NCI-H2107 (cell line): ENCODE measurements around the gene IRX2.

Source experiments
- DNase-seq: peaks from one replicate; lab custom pipeline; 2025; lab: John Stamatoyannopoulos, UW

The IRX2 gene

DNA sequence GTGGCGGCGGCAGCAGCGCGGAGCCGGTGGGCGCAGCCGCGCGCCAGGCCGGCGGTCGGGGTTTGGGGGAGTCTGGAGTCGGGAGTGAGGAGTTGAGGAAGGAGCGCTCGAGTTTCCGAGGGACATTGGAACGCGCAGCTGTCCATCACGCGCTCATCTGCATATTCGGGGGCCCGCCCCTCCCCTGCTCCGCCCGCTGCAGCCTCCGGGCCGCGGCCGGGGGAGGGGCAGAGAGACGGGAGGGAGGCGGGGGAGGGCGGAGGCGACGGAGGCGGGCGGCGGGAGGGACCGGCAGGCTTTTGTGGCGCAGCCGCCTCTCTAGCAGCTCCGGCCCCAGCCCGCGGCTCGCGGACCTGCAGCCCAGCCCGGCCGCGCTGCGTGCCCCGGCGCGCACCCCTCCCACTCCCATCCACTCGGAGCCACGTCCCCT lies at the start of gene IRX2:
Gene IRX2 (minus strand): TSS at position 86 of the 430 bp plus-strand sequence. CDS start 264 bp downstream, outside the sequence.
- DNase-seq: peak; percentile 94

DNA sequence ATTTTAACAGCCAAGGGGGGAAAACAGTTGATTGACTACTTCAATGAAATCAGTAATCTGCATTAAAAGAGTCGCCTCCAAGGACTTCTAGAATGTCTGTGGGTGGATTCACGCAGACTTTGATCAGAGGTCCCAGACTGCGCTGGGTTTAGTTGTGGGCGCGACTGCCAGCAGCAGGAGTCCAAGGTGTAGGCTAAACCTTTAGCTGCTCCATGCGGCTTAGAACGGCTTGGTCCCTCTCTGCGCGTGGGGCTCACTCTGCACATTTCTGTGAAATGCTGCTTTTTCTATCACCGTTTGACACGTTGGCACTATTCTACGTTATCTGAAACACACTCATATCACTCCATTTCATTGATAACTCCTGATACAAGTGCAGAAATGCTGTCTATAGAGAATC lies 48.6 kb upstream of the IRX2 start:
- DNase-seq: no peak

DNA sequence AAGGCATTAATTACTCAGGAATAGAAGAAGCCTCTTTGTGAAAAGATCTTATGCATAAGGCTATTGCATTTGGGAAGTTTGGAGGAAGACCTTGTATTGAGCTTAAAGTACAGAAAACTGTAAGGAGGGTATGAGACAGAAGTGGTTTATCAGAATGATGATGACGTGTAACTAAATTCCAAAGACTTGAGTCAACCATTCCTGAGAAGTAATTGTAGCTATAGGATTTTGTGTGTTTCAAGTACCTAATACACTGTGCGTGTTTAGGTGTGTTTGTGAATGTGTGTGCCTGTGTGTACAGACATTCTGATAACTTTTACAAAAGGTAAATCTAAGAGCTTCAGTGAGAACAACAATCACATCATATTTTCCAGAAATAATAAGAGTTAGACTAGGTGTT lies 46.5 kb upstream of the IRX2 start:
- DNase-seq: no peak

DNA sequence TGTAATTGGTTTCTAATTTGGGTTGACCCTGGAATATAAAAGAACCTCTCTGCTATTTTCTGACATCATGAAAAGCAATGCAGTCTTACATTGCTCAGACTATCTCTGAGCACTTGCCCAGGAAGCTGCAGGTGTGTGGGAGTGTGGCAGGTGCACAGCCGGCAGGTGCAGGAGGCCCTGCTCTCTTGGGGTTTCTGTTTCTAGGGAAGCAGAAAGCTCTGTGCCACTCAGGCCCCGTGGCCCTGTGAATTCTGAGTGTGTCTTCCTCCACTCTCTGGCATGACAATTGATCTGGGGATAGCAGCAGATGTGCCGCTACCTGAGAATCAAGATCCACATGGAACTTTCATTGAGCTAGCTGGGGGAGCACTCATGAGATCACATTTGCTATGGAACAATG lies 45.7 kb upstream of the IRX2 start:
- DNase-seq: peak; percentile 85

DNA sequence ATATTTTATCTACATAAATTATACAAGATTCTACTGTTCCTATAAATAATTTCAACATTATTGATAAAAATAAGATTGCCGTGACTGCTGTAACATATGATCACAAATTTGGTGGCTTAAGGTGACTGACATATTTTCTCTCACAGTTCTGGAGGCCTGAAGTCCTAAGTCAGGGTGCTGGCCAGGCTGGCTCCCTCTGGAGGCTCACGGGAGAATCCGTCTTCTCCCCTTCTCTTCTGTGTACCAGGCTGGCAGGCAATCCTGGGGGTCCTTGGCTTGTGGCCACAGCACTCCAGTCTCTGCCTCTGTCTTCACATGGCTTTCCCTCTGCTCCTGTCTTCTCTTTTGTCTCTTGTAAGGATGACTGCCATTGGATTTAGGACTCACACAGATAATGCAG lies 31.7 kb upstream of the IRX2 start:
- no peak for DNase-seq

DNA sequence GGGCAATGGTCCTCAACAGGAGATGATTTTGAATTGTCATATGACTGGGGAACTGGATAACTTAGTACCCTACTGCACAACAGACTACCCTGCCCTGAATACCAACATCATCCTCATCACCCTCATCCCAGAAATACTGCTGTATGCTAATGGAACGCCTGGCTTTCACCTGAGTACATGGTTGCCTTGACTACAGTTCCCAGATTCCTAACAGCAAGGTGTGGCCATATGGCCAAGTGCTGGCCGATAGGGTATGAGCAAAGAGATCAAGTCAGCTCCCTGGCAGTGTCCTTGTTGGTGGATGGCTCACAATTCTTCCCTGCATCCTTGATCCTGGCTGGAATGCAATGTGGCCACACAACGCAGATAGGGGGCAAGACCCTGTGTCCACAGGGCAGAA lies 31.2 kb upstream of the IRX2 start:
- no peak for DNase-seq

DNA sequence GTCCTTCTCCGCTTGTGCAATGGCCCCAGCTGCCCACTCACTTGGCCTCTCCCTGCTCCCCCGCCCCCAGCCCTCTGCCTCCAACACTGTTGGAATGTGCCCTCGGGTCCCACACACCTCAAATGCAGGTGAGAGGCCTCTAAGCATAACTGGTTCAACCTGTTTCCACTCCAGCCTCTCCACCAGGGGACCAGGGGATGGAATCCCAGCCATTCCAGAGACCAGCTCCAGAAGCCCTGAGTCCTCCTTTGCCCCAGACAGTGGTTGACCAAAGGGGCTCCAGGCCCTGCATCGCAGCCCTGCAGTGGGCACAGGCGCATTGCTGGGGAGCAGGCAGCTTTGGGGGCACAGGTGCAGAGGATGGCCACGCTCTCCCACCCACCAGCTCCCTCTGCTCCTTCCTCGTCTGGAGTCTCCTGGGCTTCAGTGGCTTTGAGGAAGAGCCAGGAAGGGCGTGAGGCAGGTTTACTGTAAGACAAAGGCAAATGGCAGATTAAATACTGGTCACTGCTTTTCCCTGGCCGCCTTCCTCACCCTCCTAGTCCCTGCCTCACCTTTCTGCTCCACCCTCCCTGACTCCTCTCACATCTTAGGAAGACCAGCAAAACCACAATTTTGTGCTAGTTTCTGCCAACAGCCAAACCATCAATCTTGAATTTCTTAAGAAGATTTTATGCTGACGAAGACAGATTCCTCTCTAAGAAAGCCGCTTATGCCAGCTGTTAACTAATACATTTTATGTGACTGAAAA lies 29.1 kb upstream of the IRX2 start:
- DNase-seq: no peak

DNA sequence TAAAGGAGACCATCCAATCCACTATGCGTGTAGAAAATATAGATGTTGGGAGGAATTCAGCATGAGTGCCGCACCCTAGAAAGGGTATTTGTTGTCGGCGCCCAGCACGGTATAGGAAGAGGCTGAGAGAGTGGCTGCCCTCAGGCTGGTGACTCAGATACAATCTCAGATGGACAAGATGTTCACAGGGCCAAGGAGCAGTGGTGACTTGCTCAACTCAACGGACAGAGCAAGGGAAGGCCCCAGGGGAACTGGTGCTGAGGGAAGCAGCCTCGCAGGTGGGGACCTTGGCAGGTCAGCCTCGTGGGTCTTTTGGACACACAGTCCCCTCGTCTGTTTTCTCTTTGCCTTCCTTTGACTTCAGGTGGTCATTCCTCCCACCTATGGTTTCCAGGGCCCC lies 28.0 kb upstream of the IRX2 start:
- no peak for DNase-seq

DNA sequence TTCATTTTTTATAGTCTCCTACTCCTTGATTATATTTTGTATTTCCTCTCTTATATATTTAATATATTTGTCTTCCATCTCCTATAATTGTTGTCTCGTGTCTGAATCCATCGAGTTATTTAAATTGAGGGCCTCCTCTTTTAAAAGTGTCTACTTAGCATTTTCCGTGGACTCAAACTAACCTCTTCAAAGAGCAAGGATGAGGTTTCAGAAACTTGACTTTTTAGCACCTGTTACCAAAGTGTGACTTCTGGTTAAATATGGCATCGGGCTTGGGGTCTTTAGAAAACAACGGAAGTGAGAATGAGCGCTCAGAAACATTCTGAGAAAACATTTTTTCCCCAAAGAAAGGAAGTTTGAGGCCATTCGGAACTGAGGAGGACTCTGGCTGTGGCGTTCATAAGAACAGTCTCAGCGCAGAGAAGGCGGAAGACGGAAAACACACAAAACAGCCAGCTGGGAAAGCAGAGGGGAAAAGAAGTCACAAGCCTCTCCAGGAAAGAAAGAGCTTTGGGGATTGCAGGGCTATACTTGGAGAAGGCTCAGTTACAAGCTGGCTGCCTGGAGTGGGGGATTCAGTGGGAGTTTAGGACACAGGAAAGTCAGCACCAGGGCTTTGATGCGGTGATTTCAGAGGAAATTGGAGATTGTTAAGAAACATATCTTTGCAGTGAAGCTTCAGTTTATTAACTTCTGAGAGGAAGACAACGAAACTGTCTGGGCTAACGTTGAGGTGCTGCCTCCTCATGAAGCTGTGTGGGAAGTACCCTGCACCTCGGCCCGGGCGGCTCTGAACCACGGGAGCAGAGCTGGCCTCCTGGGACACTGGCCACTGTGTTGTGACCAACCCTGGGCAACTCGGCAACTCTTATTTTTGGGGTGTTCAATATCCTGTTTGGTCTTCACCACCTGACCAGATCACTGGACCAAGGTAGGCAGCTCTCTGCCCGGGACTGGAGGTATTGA lies 25.1 kb upstream of the IRX2 start:
- no peak for DNase-seq

DNA sequence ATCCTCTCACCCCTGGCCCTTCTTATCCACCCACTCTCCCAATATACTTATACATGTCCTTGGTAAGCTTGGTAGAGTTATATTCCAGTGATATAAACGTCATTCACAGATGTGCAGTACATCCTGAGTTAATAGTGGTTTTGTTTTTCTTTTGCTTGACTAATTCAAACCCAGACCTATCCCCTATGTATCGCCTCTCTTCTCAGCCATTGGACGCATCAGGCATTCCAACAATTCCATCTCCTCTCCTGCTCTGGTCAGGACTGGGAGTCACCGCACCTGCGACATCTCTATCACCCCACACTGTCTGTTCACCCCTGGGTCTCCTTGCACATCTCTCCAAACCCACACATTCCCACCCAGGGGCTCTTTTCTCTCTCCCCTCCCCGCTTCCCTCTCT lies 21.9 kb upstream of the IRX2 start:
- no peak for DNase-seq

DNA sequence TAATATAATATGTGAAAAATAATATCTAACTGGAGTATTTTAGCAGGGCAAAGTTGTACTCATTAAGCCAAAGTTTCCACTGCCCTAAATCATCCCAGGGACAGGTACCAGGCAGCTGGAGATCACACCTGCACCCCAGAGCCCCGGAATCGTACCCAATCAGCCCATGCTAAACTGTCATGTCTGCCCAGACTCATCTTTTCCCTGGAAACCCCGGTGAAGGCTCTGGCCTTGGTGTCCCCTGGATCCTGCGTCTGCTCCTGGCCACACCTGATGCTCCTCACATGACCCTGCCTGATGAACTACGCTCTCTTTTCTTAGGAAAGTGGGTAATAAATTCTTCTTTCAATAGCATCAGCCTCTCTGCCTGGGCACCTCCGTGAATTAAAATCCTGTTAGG lies 15.6 kb upstream of the IRX2 start:
- DNase-seq: no peak

DNA sequence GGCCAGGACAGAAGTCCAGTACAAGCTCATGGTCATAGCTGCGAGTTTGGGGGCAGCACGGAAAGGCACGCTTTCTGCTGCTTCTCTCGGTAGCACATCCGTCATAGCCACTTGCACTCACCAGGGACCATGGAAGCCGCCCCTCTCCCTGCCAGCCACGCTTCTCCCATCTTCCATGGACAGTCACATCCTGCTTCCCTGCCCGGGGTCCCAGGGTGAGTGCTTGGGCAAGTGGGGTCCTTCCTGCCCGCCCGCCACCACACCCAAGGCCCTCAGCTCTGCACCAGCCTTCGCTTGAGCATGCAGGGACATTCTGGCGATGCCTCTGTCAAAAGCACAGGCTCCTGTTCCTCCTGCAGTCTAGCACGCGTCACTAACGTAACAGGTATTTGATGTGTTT lies 13.1 kb upstream of the IRX2 start:
- DNase-seq: no peak

DNA sequence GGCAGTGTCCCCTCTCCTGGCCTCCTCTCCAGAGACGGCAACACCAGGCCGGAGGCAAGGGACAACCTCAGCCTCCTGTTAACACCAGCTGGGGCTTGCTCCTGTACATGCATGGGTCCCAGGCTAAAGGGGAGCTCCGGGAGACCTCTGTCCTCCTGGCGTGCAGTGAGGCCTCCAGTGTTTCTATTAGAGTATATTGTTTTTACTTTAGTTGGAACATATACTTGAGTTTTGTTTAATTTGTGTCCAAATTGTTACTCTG lies 12.0 kb upstream of the IRX2 start:
- no peak for DNase-seq

DNA sequence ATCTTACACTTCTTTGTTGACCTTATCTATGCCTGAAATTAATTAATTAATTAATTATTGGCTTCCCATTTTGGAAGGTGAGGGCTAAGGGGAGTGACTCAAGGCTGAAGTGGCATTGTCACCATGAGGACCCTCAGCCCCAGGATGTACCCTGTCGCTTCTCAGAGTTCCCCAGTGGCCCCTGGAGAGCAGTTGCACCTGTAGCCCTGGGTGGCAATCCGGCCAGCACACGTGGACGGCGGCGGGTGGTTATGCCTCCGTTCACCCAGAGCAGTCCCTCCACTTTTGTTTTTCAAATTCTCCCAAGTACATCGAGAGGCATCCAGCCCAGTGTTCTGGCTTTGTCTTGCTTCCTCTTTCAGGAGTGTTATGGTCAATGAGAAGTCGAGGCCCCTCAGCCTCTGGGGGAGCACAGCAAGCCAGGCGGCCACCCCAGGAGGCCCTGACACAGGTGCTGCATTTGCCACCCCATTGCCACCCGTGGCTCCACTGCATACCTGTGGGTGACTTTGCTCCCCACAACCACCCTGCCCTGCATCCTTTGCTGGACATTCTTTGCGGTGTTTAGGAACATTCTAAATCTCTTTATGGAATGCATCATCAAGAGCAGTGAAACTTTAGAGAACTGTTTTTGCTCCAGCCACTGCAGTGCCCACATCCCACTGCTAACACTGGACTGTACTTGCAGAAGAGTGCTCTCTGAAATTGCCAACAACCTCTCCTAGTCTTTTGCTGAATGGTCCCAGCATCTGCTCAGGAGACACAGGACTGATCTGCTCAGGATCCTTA lies 11.5 kb upstream of the IRX2 start:
- DNase-seq: no peak

DNA sequence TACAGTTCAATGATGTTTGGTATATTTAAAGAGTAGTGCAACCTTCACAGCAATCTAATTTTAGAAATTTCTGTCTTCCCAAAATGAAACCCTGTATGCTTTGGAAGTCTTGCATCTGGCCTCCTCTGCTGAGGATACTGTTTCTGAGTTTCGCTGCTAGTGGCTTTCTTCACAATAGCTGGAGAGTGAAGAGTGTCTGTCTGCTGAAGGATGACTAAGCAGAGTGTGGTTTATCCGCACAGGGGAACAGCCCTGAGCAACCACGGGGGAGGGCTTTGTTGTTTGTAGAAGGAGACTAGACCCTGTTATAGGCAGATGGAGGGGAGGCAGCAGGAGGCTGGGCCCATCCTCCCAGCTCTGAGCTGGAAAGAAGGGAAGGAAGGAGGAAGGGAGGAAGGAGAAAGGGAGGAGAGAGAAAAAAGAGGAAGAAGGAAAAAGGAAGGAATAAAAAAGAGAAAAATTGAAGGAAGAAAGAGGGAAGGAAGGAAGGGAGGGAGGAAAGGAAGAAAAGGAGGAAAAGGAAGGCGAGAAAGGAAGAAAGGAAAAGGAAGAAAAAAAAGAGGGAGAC lies 10.5 kb upstream of the IRX2 start:
- peak; percentile 37 for DNase-seq

DNA sequence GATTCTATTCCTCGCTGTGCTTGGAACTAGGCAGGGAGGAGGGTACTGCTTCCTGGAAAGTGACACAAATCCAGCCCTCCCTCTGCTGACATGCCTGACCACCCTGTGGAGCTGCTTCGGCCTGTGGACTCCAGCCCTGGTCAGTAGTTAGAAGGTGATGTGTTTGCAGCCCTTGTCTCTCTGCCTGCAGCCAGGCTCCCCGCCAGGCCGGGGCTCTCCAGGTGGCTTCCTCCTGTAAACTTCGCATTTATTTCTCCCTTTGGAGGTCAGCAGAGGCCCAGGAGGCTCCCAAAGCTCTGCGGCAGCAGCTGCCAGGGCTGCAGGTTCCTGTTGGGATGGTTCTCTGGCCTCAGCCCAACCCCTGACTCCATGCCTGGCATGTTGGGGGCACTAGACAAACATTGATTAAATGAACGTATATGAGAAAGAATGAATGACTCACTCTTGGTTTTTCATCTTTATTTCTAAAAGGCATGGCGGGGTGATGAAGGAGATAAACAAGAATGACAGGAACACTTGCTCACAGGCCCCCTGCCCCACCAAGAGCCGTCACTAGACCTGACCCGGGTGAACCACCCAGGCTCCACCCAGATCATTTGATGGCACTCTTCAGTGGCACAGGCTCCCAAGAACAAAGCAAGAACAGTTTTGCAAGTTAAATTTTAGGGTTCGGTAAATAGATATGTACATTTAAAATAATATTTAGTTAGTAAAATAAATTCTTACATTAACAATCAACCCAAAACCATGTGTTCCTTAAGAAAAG lies 8.4 kb upstream of the IRX2 start:
- DNase-seq: no peak

DNA sequence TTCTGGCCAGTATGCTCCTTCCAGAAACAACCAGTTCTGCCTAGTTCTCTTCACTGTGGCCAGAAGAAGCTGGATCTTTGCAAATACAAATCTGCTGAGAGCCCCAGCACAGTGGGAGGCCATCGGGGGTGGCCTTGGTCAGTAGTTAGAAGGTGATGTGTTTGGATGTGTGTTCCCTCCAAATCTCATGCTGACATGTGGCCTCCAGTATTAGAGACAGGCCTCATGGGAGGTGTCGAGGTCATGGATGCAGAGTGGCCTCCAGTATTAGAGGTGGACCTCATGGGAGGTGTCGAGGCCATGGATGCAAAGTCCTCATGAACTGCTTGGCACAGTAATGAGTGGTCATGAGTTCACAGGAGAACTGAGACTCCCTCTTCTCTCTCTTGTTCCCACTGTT lies 7.6 kb upstream of the IRX2 start:
- DNase-seq: no peak

DNA sequence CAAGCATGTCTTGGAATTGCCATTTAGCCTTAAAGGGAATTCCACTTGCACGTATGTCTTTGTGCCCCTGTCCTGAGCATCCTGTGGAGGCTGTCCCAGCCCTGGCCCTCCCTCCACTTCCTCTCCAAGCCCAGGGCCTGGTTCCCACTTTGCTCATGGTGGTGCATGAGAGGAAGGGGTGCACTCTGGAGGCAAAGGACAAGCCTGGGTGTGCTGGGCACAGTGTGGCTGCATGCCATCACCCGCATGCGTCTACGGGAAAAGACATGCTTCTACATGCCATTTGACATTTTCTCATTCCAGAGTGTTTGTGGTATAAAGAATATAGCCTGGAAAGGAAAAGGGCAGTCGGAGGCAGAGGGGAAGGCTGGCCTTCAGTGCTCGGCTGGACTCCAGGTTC lies 7.2 kb upstream of the IRX2 start:
- DNase-seq: no peak

DNA sequence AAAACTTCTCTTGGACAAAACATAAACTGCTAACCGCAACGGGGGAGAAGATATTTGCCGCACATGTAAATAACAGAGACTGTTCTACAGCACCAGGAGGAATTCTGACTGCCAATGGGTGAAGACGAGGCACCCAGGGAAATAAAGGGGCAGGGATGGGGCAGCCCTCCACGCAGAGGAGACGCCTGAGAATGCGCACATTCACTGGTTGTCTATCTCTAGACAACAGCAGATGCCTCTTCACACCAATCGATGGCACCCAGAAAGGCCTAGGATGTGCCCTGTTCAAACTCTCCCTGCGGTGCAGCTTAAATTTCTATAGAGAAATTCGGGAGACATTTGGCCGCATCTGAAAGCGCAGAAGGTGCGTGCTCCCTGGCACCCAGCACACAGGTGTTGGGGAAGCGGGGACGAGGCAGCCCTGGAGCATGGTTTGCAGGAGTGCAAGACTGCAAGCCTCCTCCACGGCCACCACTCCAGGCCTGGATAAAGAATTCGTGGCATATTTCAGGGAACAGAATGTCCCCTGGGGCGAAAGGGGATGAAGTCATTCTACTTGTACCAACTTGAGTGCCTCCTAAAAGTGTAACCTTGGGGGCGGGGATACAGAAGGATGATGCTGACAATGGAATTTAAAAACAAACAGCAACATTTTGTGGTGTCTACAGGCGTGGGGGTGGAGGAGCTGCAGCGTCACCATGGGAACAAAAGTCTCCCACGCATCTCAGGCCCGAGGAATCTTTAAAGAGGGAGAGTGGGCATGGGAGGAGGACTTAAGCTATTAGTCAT lies 6.3 kb upstream of the IRX2 start:
- DNase-seq: no peak

DNA sequence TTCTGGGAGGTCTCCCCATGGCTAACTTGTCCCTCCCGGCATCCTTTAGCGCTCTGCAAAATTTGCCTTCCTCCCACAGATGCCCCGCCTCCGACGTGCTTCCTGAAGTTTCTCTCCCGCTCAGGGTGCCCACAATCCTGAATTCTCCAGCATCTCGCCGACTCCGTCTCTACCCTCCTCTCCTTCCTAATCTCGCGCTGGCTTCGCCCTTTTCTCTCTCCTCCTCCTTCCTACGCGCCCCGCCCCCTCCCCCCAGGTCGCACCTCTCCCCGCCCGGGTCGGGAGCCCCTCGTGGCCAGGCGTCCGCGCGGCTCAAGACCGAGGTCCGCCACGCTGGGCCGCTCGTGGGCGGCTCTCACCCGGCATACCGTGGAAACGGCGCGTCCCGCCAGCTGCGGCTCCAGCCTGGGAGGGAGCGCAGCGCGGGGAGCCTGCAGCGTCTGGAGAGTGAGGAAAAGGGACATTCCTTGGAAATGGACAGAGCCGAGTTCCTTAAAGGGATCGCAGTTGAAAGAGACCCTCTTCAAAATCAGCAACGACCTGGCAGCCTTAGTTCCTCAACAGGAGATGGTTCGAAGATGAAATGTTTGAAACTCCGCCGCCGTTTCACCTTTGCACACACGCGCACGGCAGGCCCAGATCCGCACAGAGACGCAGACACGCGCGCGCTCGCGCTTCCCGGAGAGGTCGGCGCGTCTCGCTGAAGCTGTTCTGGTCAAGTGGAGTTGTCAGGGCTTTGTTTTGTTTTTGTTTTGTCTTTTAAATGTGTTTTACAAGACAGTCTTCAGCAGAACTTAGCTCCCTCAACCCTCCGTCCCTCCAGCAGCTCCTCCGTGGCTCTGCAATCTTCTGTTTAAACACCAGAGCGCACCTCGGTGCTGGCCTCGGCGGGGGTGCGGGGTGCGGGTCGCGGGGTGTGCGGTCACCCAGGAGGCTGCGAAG lies 5.0 kb upstream of the IRX2 start:
- no peak for DNase-seq
